ENCODE measurements around the gene PCAT7.

- TF ChIP-seq YY1 (IDR thresholded peaks at IDR 0.05; ENCODE audit: insufficient read depth, insufficient read length) (no peak), ZNF274 (IDR thresholded peaks at IDR 0.05; ENCODE audit: low read depth, low read length) (no peak), SUZ12 (IDR thresholded peaks at IDR 0.05; ENCODE audit: extremely low read depth, insufficient read depth, insufficient read length) (no peak)
Measured at GRCh38 chr9:94538908-94539307, 16.0 kb upstream of the PCAT7 start.
